BE2C (cell line): Measurements from ENCODE around the gene DELE1.
"Not testable (repeated sequence)": the region's sequence is repeated elsewhere in the genome, so short reads cannot be mapped to it uniquely, and the experiment has no call there.

Source experiments
- DNase-seq: peaks from one replicate; pipeline ENCODE4 v3.0.0-alpha.2; 2020
- H3K27me3 ChIP-seq: fragments of 250-450 bp; sonication (Bioruptor Pico); 2 replicates; pipeline ENCODE4 v1.5.1; 2020; ENCODE audit warnings: mild to moderate bottlenecking
- H3K36me3 ChIP-seq: fragments of 250-450 bp; sonication (Bioruptor Pico); 2 replicates; pipeline ENCODE4 v1.5.1; 2020; ENCODE audit warnings: mild to moderate bottlenecking
- H3K4me1 ChIP-seq: fragments of 250-450 bp; sonication (Bioruptor Pico); 2 replicates; pipeline ENCODE4 v1.5.1; 2020
- H3K4me3 ChIP-seq: 2 replicates; pipeline ENCODE4 v1.5.1; 2011; ENCODE audit warnings: low read depth, low read length
- H3K9me3 ChIP-seq: fragments of 250-450 bp; sonication (Bioruptor Pico); 2 replicates; pipeline ENCODE4 v1.5.1; 2020
- TF ChIP-seq, protein P1 (sequence below): IDR thresholded peaks from 2 replicates; pipeline ENCODE4 v1.5.1; 2012; ENCODE audit warnings: mild to moderate bottlenecking, low read depth, low read length

DELE1 gene

GRCh38 chr5:141917760-141918159 lies 5.9 kb upstream of the DELE1 start:
- H3K36me3 ChIP-seq, result no peaks in the 10 kb centered on the region
- no peaks in the 10 kb centered on the region for H3K9me3 ChIP-seq
- H3K27me3 ChIP-seq, result no peaks in the 10 kb centered on the region
- H3K4me1 ChIP-seq, result peaks cover 5% of the 10 kb centered on the region
- TF ChIP-seq, protein P1, sequence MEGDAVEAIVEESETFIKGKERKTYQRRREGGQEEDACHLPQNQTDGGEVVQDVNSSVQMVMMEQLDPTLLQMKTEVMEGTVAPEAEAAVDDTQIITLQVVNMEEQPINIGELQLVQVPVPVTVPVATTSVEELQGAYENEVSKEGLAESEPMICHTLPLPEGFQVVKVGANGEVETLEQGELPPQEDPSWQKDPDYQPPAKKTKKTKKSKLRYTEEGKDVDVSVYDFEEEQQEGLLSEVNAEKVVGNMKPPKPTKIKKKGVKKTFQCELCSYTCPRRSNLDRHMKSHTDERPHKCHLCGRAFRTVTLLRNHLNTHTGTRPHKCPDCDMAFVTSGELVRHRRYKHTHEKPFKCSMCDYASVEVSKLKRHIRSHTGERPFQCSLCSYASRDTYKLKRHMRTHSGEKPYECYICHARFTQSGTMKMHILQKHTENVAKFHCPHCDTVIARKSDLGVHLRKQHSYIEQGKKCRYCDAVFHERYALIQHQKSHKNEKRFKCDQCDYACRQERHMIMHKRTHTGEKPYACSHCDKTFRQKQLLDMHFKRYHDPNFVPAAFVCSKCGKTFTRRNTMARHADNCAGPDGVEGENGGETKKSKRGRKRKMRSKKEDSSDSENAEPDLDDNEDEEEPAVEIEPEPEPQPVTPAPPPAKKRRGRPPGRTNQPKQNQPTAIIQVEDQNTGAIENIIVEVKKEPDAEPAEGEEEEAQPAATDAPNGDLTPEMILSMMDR, result no peak
- H3K4me3 ChIP-seq, result no peak overlapping the region
- DNase-seq, result no peak

- TF ChIP-seq, protein P1, result no peak
- no peaks in the 10 kb centered on the region for H3K4me1 ChIP-seq
- no peaks in the 10 kb centered on the region for H3K27me3 ChIP-seq
- H3K4me3 ChIP-seq, result no peak overlapping the region
- DNase-seq, result no peak
- no peaks in the 10 kb centered on the region for H3K9me3 ChIP-seq
- H3K36me3 ChIP-seq, result no peaks in the 10 kb centered on the region
These were observed 4.2 kb upstream of the DELE1 start for GRCh38 chr5:141919218-141920119.

GRCh38 chr5:141920771-141921170 lies 2.9 kb upstream of the DELE1 start:
- Histone ChIP-seq H3K36me3 (peaks cover 6% of the 10 kb centered on the region; the same call in 1 of the 2 replicates), H3K9me3 (no peaks in the 10 kb centered on the region), H3K4me1 (no peaks in the 10 kb centered on the region), H3K4me3 (no peak overlapping the region), H3K27me3 (no peaks in the 10 kb centered on the region)
- TF ChIP-seq, protein P1, result no peak
- no peak for DNase-seq

GRCh38 chr5:141922827-141923447 lies 734 bp upstream of the DELE1 start:
- H3K36me3 ChIP-seq, result peaks cover 22% of the 10 kb centered on the region
- not testable (repeated sequence) for H3K4me1 ChIP-seq, DNase-seq, H3K27me3 ChIP-seq, H3K9me3 ChIP-seq
- H3K4me3 ChIP-seq, result peak overlapping the region; percentile 89

DNA sequence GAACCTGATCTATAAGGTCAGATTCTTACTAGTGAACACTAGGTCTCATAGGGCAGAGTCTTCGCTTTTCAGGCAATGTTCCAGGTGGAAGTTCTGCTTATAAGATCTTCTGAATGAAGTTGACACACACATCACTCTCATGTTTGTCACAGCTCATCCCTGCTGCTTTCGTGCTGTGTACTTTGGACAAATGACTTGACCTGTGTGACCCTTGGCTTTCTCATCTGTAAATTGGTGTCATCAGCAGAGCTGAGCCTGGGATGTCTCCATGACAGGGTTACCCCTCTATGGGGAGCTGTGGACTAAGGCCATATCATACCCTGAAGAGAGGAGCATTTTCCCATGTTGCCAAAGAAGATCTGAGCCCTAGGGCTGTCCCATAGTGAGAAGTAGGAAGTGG lies 2.8 kb downstream of the DELE1 start:
- TF ChIP-seq, protein P1, result no peak
- no peak overlapping the region for H3K4me3 ChIP-seq
- no peaks in the 10 kb centered on the region for H3K27me3 ChIP-seq
- no peaks in the 10 kb centered on the region for H3K4me1 ChIP-seq
- H3K36me3 ChIP-seq, result peaks cover 51% of the 10 kb centered on the region
- DNase-seq, result no peak
- H3K9me3 ChIP-seq, result no peaks in the 10 kb centered on the region

DNA sequence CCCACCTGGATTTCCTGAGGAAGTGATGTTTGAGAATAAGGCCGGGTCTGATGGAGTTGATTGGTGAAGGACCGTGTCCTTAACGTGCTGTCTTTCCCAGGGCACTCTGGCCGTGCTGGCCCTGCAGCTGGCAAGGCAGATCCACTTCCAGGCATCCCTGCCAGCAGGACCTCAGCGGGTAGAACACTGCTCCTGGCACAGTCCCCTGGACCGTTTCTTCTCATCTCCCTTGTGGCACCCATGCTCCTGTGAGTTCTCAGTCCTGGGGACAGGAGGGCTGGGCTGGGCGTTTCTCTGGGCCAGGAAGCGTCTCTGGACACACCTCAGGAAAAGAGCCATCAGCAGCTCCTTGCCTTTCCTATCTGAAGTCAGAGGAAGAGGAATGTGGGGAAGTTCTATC lies 4.4 kb downstream of the DELE1 start:
- Histone ChIP-seq H3K36me3 (peaks cover 61% of the 10 kb centered on the region), H3K27me3 (no peaks in the 10 kb centered on the region), H3K4me3 (no peak overlapping the region), H3K4me1 (no peaks in the 10 kb centered on the region; the same call in 1 of the 2 replicates), H3K9me3 (no peaks in the 10 kb centered on the region)
- DNase-seq, result no peak
- TF ChIP-seq, protein P1, result no peak
